HG03442 (cell line): Measurements from ENCODE around the gene IQCF2.
"Not testable (repeated sequence)": the region's sequence is repeated elsewhere in the genome, so short reads cannot be mapped to it uniquely, and the experiment has no call there.

Source experiments
- ATAC-seq: cut with Tn5 transposase; IDR thresholded peaks from one replicate; pipeline ENCODE4 v1.9.1; 2021; ENCODE audit warnings: mild to moderate bottlenecking, moderate library complexity; ENCODE audit not compliant: unreplicated experiment

Gene IQCF2

DNA sequence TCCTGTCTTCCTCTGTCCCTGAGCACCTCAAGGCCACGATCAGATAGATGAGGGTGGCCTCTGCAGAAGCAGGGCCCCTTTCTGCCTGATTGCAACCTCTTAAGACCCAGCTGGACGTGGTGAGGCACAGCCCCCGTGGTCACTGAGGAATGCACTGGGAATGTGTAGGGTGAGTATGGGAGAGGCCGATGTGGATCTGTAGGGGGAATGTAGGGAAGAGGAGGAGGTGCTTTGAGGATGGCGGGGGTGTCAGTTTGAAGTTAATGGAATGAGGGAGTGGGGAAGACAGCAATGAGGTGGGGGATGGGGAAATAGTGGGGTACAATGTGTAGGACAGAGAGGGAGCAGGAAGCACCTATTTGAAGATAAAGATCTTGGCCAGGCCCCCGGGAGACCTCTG lies 14.8 kb downstream of the IQCF2 start:
- ATAC-seq: no peak

- no peak for ATAC-seq
Observed at GRCh38 chr3:51879937-51880336, 18.5 kb downstream of the IQCF2 start.

GRCh38 chr3:51886447-51886846 lies 25.0 kb downstream of the IQCF2 start:
- ATAC-seq: no peak

GRCh38 chr3:51887620-51888019 lies 26.2 kb downstream of the IQCF2 start:
- ATAC-seq: no peak

DNA sequence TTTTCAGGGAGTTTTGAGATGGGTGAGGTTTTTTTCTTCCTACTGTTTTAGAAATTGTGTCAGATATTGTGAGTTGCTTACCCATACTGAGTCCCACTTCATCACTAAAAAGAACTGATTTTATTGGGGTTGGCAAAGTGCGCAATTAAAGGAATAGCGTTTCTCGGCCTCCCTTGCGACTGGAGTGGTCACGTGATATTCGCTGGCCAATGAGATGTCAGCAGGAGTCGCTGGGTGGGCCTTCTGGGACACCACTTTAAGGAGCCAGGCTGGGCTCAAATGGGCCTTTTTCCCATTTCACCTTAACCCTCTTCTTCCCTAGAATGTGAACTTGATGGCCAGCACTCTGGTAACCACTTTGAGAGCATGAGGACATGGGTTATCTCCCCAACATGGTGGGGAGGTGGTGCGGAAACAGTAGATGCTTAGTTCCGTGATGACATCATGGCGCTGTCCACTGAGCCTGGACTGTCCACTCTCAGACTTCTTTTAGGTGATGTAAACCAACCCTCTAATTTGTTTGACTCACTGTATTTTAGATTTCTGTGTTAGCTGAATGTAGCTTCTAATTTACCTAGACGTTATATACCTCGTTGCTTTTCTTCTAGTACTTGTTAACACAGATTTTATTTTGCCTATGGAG lies 27.2 kb downstream of the IQCF2 start:
- no peak for ATAC-seq

DNA sequence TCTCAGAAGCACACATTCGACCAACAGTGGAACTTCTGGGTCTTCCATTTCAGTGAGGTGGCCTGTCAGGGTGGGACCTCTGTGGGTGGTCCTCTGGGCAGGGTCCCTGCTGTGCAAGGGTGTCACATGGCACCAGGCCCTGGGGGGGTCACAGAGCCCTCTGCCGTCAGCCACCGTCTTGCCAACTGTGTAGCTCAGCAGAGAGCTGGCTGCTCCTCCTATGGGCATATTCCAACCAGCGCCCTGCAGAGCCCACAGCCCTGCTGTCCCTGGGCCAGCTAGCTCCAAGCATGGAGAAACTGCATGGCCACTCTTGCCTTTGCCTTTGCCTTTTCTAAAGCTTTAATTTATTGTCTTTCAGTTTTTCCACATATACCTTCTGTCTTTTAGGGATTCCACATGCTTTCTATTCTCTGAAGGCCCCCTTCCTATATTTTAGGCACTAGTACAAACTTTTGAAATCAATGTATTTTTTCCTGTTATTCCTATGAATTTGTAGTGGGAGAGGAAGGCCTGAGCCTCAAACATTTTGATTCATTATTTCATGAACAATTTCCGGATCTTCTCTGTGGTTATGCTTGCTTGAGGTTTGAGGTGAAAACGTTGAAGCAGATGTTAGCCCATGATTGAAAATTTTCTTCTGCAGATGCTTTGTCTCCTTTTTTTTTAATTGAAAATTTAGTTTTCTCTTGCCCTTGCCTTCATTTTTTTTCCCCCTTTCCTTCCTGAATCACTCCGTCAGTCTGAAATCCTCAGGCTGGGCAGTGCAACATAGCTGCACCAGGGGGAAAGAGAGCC lies 30.0 kb downstream of the IQCF2 start:
- ATAC-seq: no peak

DNA sequence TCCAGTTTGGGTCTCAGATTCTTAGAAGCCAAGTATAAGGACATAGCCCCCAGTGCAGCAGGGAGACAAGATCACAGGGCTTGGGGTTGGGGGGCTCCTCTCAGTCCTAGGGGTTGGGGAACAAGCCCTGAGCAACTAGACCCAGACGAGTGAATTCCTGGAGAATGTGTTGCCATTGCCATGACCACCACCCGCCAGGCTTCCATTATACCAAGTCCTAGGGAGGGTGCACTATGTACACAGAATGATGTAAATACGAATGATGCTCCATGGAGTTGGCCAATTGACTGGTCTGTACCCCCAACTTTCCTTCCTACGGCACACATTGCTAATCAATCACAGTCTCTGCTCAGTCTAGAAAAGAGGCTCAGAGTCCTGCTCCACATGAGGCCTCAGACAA lies 33.0 kb downstream of the IQCF2 start:
- no peak for ATAC-seq

DNA sequence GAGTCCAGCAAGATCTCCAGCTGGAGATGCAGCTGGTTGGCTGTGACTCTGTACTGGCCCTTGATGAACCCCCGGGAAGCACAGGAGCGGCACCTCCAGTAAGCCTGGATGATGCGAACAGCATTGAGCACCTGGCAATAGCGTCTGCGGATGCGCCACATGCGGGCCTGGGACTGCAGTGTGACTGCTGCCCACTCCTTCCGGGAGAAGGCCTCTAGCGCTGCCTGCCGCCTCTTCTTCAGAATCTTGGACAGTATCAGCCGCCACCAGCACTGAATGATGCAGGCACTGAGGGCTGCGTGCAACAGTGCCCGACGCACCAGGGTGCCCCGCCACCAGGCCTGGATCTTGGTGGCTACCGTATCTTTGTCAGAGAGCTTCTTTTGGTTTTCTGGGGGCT lies 33.5 kb downstream of the IQCF2 start:
- ATAC-seq: no peak

- ATAC-seq: no peak
Observed at GRCh38 chr3:51896607-51897305, 35.3 kb downstream of the IQCF2 start.

- no peak for ATAC-seq
Observed at GRCh38 chr3:51897391-51897790, 36.0 kb downstream of the IQCF2 start.

DNA sequence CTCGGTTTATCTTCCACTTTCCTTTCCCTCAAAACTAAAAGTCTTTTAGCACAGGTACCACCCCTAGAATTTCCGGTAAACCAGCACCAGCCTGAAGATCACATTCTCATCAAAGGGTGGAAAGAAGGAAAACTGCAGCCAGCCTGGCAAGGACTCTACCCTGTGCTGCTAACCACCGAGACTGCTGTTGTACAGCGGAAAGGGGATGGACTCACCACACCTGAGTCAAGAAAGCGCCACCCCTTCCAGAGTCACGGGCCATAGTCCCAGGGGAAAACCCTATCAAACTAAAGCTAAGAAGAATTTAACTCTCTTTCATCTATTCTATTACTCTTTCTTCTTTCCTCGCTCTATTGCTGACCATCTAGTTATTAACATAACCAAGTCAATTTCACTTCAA lies 38.6 kb downstream of the IQCF2 start:
- ATAC-seq: not testable (repeated sequence)

DNA sequence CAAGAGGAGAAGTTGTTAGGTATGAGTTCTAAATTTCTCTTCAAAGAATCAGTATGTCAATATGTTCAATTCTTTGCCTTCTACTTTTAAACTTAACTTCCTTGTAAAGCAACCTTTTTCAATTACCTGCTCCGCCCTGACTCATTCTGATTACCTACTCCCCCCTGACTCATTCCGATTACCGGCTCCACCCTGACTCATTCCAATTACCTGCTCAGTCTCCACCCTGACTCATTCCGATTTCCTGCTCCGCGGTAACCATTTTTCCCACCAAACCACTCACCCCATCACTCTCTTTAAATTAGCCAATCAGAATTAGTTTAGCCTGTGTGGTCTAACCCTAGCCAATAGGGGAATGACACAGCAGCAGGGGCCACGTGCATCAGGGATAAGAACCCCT lies 40.9 kb downstream of the IQCF2 start:
- ATAC-seq: not testable (repeated sequence)

DNA sequence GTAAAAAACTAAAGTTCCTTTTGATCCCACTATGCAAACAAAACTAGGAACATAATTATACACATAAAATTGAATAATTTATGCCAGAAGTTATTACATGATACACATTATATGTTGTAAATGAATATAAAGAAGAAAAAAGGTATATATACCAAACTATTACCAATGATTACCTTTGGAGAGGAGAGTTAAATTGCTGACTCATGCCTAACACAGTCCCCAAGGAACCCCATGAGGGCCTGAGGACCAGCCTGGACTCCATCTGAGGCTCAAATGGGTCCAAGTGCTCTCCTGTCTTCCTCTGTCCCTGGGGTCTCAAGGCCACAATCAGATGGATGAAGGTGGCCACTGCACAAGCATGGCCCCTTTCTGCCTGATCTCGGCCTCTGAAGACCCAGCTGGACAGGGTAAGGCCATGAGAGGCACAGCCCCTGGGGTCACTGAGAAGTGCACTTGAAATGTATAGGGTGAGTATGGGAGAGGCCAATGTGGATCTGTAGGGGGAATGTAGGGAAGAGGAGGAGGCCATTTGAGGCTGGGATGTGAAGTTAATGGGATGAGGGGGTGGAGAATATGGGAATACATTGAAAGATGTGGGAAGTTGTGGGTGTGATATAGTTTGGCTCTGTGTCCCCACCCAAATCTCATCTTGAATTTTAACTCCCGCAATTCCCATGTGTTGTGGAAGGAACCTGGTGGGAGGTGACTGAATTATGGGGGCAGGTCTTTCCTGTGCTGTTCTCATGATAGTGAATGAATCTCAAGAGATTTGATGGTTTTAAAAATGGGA lies 42.8 kb downstream of the IQCF2 start:
- no peak for ATAC-seq

- ATAC-seq: no peak
Observed at GRCh38 chr3:51908026-51908425, 46.6 kb downstream of the IQCF2 start.
